ENCODE results near the gene UCK2.
A peak's percentile ranks its signal among the peaks of the same experiment; 100 is the strongest.

The UCK2 gene

GRCh38 chr1:165862448-165862847, 35.0 kb downstream of the UCK2 start:
- no peaks in the 10 kb centered on the region for H3K9me2 ChIP-seq (ENCODE audit: low read depth, low read length)
- H3F3A ChIP-seq (ENCODE audit: insufficient read depth, low read length), result no peaks in the 10 kb centered on the region
- H3K27ac ChIP-seq (ENCODE audit: low read depth, low read length, poor library complexity, severe bottlenecking), result peak overlapping the region; percentile 59
- peak overlapping the region; percentile 26; the same call in 1 of the 2 replicates for H3K4me2 ChIP-seq (ENCODE audit: low read length)
- H3K9me3 ChIP-seq (ENCODE audit: low read length), result no peaks in the 10 kb centered on the region
- peaks cover 6% of the 10 kb centered on the region; the same call in 1 of the 2 replicates for H3K36me3 ChIP-seq (ENCODE audit: insufficient read depth, low read length)
- no peak overlapping the region for H2AFZ ChIP-seq (ENCODE audit: low read length)
- no peak overlapping the region for H3K4me3 ChIP-seq (ENCODE audit: low read depth, low read length, poor library complexity, severe bottlenecking)
- peaks cover 17% of the 10 kb centered on the region for H3K4me1 ChIP-seq (ENCODE audit: insufficient read depth, low read length, severe bottlenecking)
- H3K9ac ChIP-seq (ENCODE audit: low read length), result no peak overlapping the region
- H3K27me3 ChIP-seq (ENCODE audit: insufficient read depth, low read length), result no peaks in the 10 kb centered on the region
- no peak for TF ChIP-seq EZH2 (IDR thresholded peaks at IDR 0.05; ENCODE audit: borderline replicate concordance, low read length)
- H4K20me1 ChIP-seq (ENCODE audit: insufficient read depth, low read length), result no peaks in the 10 kb centered on the region
- H3K79me2 ChIP-seq (ENCODE audit: insufficient read depth, low read length), result peaks cover 78% of the 10 kb centered on the region

GRCh38 chr1:165863346-165863745, 35.9 kb downstream of the UCK2 start:
- peaks cover 6% of the 10 kb centered on the region; the same call in 1 of the 2 replicates for H3K36me3 ChIP-seq (ENCODE audit: insufficient read depth, low read length)

GRCh38 chr1:165865633-165866340, 38.4 kb downstream of the UCK2 start:
- no peak overlapping the region for H3K4me3 ChIP-seq (ENCODE audit: low read depth, low read length, poor library complexity, severe bottlenecking)
- H4K20me1 ChIP-seq (ENCODE audit: insufficient read depth, low read length), result no peaks in the 10 kb centered on the region
- H3K27ac ChIP-seq (ENCODE audit: low read depth, low read length, poor library complexity, severe bottlenecking), result no peak overlapping the region
- TF ChIP-seq EZH2 (IDR thresholded peaks at IDR 0.05; ENCODE audit: borderline replicate concordance, low read length) (no peak), CTCF (IDR thresholded peaks at IDR 0.05; ENCODE audit: low read length) (no peak)
- peaks cover 6% of the 10 kb centered on the region; the same call in 1 of the 2 replicates for H3K36me3 ChIP-seq (ENCODE audit: insufficient read depth, low read length)
- no peak overlapping the region for H2AFZ ChIP-seq (ENCODE audit: low read length)
- H3K9ac ChIP-seq (ENCODE audit: low read length), result no peak overlapping the region
- no peaks in the 10 kb centered on the region for H3K27me3 ChIP-seq (ENCODE audit: insufficient read depth, low read length)
- no peaks in the 10 kb centered on the region for H3K9me2 ChIP-seq (ENCODE audit: low read depth, low read length)
- peaks cover 31% of the 10 kb centered on the region for H3K4me1 ChIP-seq (ENCODE audit: insufficient read depth, low read length, severe bottlenecking)
- H3K79me2 ChIP-seq (ENCODE audit: insufficient read depth, low read length), result peaks cover 72% of the 10 kb centered on the region
- H3K9me3 ChIP-seq (ENCODE audit: low read length), result no peaks in the 10 kb centered on the region
- H3F3A ChIP-seq (ENCODE audit: insufficient read depth, low read length), result no peaks in the 10 kb centered on the region
- no peak overlapping the region for H3K4me2 ChIP-seq (ENCODE audit: low read length)

More at GRCh38 chr1:165863346-165863745, 35.9 kb downstream of the UCK2 start:
- no peaks in the 10 kb centered on the region for H3K9me3 ChIP-seq (ENCODE audit: low read length)
- no peak overlapping the region for H3K4me3 ChIP-seq (ENCODE audit: low read depth, low read length, poor library complexity, severe bottlenecking)
- H3K4me2 ChIP-seq (ENCODE audit: low read length), result no peak overlapping the region
- H2AFZ ChIP-seq (ENCODE audit: low read length), result no peak overlapping the region
- no peak for TF ChIP-seq CTCF (IDR thresholded peaks at IDR 0.05; ENCODE audit: low read length)
- no peaks in the 10 kb centered on the region for H3F3A ChIP-seq (ENCODE audit: insufficient read depth, low read length)
- H4K20me1 ChIP-seq (ENCODE audit: insufficient read depth, low read length), result no peaks in the 10 kb centered on the region
- no peak overlapping the region for H3K27ac ChIP-seq (ENCODE audit: low read depth, low read length, poor library complexity, severe bottlenecking)
- H3K27me3 ChIP-seq (ENCODE audit: insufficient read depth, low read length), result no peaks in the 10 kb centered on the region
- peaks cover 17% of the 10 kb centered on the region for H3K4me1 ChIP-seq (ENCODE audit: insufficient read depth, low read length, severe bottlenecking)
- no peaks in the 10 kb centered on the region for H3K9me2 ChIP-seq (ENCODE audit: low read depth, low read length)
- H3K79me2 ChIP-seq (ENCODE audit: insufficient read depth, low read length), result peaks cover 75% of the 10 kb centered on the region
- H3K9ac ChIP-seq (ENCODE audit: low read length), result no peak overlapping the region

DNA sequence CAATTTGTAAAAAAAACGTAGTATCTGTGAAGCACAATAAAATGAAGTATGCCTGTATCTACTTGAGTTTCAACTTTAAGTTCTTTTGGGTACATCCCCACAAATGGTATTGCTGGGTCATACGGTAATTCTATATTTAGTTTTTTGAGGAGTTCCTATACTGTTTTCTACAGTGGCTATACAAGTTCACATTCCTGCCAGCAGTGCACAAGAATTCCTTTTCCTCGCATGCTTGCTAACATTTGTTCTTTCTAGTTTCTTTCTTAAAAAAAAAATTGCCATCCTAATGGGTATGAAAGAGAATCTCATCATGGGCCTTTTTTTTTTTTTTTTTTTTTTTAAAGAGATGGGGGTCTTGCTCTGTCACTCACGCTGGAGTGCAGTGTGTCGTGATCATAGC, 41.9 kb downstream of the UCK2 start:
- no peak overlapping the region for H3K4me2 ChIP-seq (ENCODE audit: low read length)
- H3F3A ChIP-seq (ENCODE audit: insufficient read depth, low read length), result no peaks in the 10 kb centered on the region
- H3K36me3 ChIP-seq (ENCODE audit: insufficient read depth, low read length), result peaks cover 17% of the 10 kb centered on the region; the same call in 1 of the 2 replicates

More for the DNA sequence above, 41.9 kb downstream of the UCK2 start:
- Histone ChIP-seq H3K9ac (ENCODE audit: low read length) (no peak overlapping the region), H3K4me3 (ENCODE audit: low read depth, low read length, poor library complexity, severe bottlenecking) (no peak overlapping the region), H3K4me1 (ENCODE audit: insufficient read depth, low read length, severe bottlenecking) (peaks cover 24% of the 10 kb centered on the region), H3K27ac (ENCODE audit: low read depth, low read length, poor library complexity, severe bottlenecking) (no peak overlapping the region), H4K20me1 (ENCODE audit: insufficient read depth, low read length) (no peaks in the 10 kb centered on the region), H2AFZ (ENCODE audit: low read length) (no peak overlapping the region), H3K9me2 (ENCODE audit: low read depth, low read length) (no peaks in the 10 kb centered on the region), H3K27me3 (ENCODE audit: insufficient read depth, low read length) (no peaks in the 10 kb centered on the region), H3K79me2 (ENCODE audit: insufficient read depth, low read length) (peaks cover 68% of the 10 kb centered on the region), H3K9me3 (ENCODE audit: low read length) (peaks cover 9% of the 10 kb centered on the region; the same call in 1 of the 2 replicates)
- no peak for TF ChIP-seq EZH2 (IDR thresholded peaks at IDR 0.05; ENCODE audit: borderline replicate concordance, low read length)
